Measurements from ENCODE around the gene S100A13. TPM values are rescaled to one million over a fixed set of nuclear protein-coding genes. Genes with fewer than 3 reads are reported as not detected.
A peak's percentile ranks its signal among the peaks of the same experiment; 100 is the strongest.
"Not testable (repeated sequence)": the region's sequence is repeated elsewhere in the genome, so short reads cannot be mapped to it uniquely, and the experiment has no call there.

Gene S100A13
- 100 to 1,000 TPM; 113 to 237 (median 159) TPM for total RNA-seq

DNA sequence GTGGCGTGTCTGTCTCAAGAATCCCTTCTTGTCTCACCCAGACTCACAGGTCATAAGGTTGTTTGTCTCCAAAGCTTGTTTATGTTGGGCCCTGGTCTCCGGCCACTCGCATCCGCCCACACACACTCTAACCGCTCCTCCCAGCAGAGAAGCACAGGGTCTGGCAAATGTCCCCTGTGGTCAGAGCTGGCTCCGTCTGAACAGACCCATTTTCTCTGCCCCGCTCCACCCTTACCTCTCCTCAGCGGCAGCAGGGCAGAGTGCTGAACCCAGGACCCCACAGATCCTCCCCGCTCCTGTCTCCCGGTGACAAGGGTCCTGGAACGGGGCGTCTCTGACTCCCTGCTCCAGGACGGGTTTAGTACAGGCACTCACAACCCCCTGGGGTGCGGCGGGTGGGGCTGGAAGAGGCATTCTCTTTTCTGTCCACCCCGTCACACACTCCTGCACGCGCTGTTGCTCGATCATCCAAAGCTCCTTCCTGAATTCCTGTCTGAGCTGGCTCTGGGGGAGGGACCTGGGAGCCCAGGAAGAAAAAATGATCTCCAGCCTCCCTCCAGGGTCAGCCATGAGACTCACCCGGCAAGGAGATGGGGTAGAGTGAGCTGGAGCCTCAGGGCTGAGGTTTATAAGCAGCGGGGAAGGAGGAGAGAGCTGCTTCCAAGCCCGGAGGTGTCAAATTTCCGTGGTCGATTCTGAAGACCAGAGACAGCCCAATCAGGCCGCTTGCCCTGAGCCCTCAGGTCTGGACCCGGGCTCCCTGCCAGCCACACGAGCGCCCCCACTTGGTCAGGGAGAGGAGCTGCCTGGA, at the start of gene S100A13:
S100A13 (minus strand) TSS at position 602 of the 811 bp plus-strand sequence. CDS start 1,033 bp downstream, outside the sequence.
- H3K9me3 ChIP-seq: no peaks in the 10 kb centered on the region
- peak; percentile 50 to 64 for TF ChIP-seq POLR2A (IDR thresholded peaks at IDR 0.05)
- TF ChIP-seq, protein P1, sequence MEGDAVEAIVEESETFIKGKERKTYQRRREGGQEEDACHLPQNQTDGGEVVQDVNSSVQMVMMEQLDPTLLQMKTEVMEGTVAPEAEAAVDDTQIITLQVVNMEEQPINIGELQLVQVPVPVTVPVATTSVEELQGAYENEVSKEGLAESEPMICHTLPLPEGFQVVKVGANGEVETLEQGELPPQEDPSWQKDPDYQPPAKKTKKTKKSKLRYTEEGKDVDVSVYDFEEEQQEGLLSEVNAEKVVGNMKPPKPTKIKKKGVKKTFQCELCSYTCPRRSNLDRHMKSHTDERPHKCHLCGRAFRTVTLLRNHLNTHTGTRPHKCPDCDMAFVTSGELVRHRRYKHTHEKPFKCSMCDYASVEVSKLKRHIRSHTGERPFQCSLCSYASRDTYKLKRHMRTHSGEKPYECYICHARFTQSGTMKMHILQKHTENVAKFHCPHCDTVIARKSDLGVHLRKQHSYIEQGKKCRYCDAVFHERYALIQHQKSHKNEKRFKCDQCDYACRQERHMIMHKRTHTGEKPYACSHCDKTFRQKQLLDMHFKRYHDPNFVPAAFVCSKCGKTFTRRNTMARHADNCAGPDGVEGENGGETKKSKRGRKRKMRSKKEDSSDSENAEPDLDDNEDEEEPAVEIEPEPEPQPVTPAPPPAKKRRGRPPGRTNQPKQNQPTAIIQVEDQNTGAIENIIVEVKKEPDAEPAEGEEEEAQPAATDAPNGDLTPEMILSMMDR (IDR thresholded peaks at IDR 0.05 in 4 of 5, conservative IDR thresholded peaks at IDR 0.05 in 1 of 5): peak in 3 of 5 experiments; percentile 43 to 56 (median 53)
- H3K36me3 ChIP-seq: peaks cover 0 to 21% of the 10 kb centered on the region in 2 donors
- intact Hi-C loops (cut with DNase I; ENCODE audit: low total_unique reads): loop anchor here (1.0 kb wide), 1 partner anchor 44 kb away; no protein-coding TSS in a partner anchor
- H3K27ac ChIP-seq: peak within 1 kb of the TSS; percentile 95 to 100 (median 100)
- H3K4me1 ChIP-seq: peaks cover 36 to 50% of the 10 kb centered on the region in 2 donors
- peak; percentile 42 to 50 for ATAC-seq
- peak; percentile 71 to 83 for DNase-seq
- peak within 1 kb of the TSS; percentile 62 to 76 (median 64) for H3K4me3 ChIP-seq
- H3K27me3 ChIP-seq: no peaks in the 10 kb centered on the region
- in situ Hi-C loops (cut with MboI; ENCODE audit: low sequenced_read_pairs in 4 of 4): no loop called here

DNA sequence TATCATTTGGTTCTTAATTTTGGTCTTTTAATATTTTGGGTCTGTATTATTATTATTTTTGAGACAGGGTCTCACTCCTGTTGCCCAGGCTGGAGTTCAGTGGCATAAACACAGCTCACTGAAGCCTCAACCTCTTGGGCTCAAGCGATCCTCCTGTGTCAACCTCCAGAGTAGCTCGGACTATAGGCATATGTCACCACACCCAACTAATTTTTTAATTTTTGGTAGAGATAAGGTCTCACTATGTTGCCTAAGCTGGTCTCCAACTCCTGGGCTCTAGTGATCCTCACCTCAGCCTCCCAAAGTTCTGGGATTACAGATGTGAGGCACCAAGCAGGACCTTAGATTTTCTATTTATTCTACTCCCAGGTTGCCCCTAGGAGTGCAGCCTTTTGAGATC, 46.2 kb upstream of the S100A13 start:
- Histone ChIP-seq H3K4me1 (peaks cover 24 to 29% of the 10 kb centered on the region in 2 donors), H3K9me3 (no peaks in the 10 kb centered on the region), H3K4me3 (no peak overlapping the region), H3K27me3 (peaks cover 6 to 7% (median 7%) of the 10 kb centered on the region in 3 donors), H3K36me3 (peaks cover 0 to 8% of the 10 kb centered on the region in 2 donors), H3K27ac (no peak overlapping the region)
- ATAC-seq: no peak
- in situ Hi-C loops (cut with MboI; ENCODE audit: low sequenced_read_pairs in 4 of 4): loop anchor here in 3 of 4 donors (10.0 to 25.0 kb wide), 4 partner anchors 71 to 314 kb away; partner anchors contain the start of genes JTB (in 2 of the 3), RAB13 (in 2 of the 3), RPS27 (in 2 of the 3) and CREB3L4 (in 1 of the 3)
- TF ChIP-seq POLR2A (IDR thresholded peaks at IDR 0.05): no peak
- TF ChIP-seq, protein P1 (IDR thresholded peaks at IDR 0.05 in 4 of 5, conservative IDR thresholded peaks at IDR 0.05 in 1 of 5): no peak
- intact Hi-C loops (cut with DNase I; ENCODE audit: low total_unique reads): loop anchor here (5.0 kb wide), 3 partner anchors 54 to 161 kb away; partner anchors contain the start of genes INTS3 and S100A2
- DNase-seq: no peak

DNA sequence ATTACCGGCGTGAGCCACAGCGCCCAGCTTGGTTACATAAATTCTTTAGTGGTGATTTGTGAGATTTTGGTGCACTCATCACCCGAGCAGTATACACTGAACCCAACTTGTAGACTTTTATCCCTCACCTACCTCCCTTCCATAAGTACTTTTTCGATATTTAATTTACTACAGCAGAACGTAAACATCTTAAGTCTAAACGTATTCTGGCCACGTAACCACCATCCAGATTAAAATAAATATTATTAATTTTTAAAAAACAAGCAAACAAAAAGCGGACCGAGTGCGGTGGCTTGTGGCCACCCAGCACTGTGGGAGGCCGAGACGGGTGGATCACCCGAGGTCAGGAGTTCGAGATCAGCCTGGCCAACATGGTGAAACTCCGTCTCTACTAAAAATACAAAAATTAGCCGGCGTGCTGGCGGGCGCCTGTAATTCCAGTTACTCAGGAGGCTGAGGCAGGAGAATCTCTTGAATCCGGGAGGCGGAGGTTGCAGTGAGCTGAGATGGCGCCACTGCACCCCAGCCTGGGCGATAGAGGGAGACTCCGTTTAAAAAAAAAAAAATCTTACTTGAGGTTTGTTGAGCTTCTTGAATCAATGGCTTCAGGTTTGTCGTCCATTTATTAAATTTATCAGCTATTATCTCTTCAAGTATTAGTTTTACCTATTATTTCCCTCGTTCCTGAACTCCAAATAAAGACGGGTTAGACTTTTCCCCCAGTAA, 44.5 kb upstream of the S100A13 start:
- not testable (repeated sequence) for DNase-seq, H3K9me3 ChIP-seq, H3K27me3 ChIP-seq, ATAC-seq
- intact Hi-C loops (cut with DNase I; ENCODE audit: low total_unique reads): loop anchor here (1.0 to 5.0 kb wide), 5 partner anchors 44 to 319 kb away; partner anchors contain the start of genes INTS3, RPS27, S100A13 and S100A2
- Histone ChIP-seq H3K4me3 (peak overlapping the region; percentile 54 to 99 (median 59)), H3K27ac (peak overlapping the region; percentile 80 to 87 (median 84)), H3K36me3 (peaks cover 0 to 25% of the 10 kb centered on the region in 2 donors), H3K4me1 (peaks cover 15 to 17% of the 10 kb centered on the region in 2 donors)
- in situ Hi-C loops (cut with MboI; ENCODE audit: low sequenced_read_pairs in 4 of 4): loop anchor here in 3 of 4 donors (10.0 to 25.0 kb wide), 4 partner anchors 73 to 316 kb away; partner anchors contain the start of genes JTB (in 2 of the 3), RAB13 (in 2 of the 3), RPS27 (in 2 of the 3) and CREB3L4 (in 1 of the 3)

DNA sequence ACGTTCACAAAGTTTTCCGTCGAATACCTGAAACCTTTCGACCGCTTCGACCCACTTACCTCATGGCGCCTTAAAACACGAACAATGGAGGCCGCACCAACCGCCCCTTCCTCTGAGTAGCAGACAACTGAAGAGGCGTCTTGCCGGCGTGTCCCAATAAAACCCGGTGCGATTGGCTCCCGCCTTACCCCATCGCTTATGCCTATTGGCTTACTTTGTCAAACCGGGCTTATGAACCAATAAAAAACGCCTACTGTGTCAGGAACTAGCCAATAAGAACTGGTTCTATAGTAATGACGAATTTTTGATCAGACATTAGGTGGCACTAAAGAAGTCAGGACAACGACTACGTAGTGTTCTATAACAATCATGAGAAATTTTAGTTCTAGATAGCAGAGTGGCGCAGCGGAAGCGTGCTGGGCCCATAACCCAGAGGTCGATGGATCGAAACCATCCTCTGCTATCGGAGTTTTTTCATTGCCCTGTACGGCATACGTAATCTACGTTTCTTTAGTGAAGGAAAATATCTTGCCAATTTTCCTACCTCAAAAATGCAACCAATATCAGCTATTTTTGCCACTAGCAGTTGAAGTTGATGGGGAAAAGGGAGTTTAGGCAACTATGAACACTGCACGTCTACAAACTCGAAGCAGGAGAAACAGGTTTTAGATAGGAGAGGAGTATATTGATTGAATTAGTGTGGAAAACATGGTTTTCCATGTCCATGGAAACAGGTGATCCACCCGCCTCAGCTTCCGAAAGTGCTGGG, 43.7 kb upstream of the S100A13 start, which contains the start of gene ILF2:
ILF2 (minus strand) TSS at position 135 of the 769 bp plus-strand sequence; CDS start at position 64, 71 bp downstream.
- in situ Hi-C loops (cut with MboI; ENCODE audit: low sequenced_read_pairs in 4 of 4) (loop anchor here in 3 of 4 donors (10.0 to 25.0 kb wide), 4 partner anchors 74 to 316 kb away; partner anchors contain the start of genes JTB (in 2 of the 3), RAB13 (in 2 of the 3), RPS27 (in 2 of the 3) and CREB3L4 (in 1 of the 3)), intact Hi-C loops (cut with DNase I; ENCODE audit: low total_unique reads) (loop anchor here (1.0 to 5.0 kb wide), 5 partner anchors 44 to 320 kb away; partner anchors contain the start of genes INTS3, RPS27, S100A13 and S100A2)
- peak; percentile 97 for TF ChIP-seq POLR2A (IDR thresholded peaks at IDR 0.05)
- TF ChIP-seq, protein P1 (IDR thresholded peaks at IDR 0.05 in 4 of 5, conservative IDR thresholded peaks at IDR 0.05 in 1 of 5): no peak
- Histone ChIP-seq H3K4me1 (peaks cover 15 to 17% of the 10 kb centered on the region in 2 donors), H3K27ac (peak within 1 kb of the TSS; percentile 87 to 90 (median 89)), H3K27me3 (no peaks in the 10 kb centered on the region), H3K36me3 (peaks cover 0 to 33% of the 10 kb centered on the region in 2 donors), H3K9me3 (no peaks in the 10 kb centered on the region), H3K4me3 (peak within 1 kb of the TSS; percentile 72 to 99 (median 86))
- ATAC-seq (peak; percentile 99 to 100), DNase-seq (peak; percentile 98 to 99)
